Suppressor macrophage (primary cell): Measurements from ENCODE around the gene IFNL1.
"Not testable (repeated sequence)": the region's sequence is repeated elsewhere in the genome, so short reads cannot be mapped to it uniquely, and the experiment has no call there.

Experiments
- DNase-seq, 4 experiments: peaks; one replicate each; pipeline ENCODE4 v3.0.0-alpha.2; 2020 to 2022

IFNL1 gene

DNA sequence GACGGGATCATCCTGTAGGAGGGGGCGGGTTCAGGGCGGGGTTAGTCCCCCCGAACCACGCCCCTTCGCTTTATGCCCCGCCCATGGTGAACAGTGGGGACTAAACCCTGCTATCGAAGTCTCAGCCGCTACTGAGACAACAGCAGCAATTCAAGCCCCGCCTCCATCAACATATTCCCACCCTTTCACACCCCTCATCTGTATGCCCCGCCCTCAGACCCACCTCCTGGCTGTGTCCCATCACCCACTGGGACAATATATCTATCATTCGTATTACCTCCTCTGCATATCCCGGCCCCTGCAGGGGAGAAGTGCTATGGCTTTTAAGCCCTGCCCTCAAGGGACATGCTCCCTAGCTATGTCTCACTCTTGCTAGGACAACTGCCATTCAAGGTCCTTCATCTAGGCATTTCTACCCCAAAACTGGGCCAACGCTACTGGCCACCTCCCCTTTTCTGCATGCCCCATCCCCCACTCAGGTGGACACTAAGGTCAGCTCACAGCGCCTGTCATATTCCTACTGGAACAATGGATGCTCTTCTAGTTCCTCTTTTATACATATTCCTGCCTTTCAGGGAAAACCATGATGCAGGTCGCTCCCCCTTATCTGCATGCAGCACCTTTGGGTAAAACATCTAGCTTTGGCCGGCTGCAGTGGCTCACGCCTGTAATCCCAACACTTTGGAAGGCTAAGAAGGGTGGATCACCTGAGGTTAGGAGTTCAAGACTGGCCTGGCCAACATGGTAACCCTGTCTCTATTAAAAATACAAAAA is 12.5 kb downstream of the IFNL1 start:
- no peak for DNase-seq

DNA sequence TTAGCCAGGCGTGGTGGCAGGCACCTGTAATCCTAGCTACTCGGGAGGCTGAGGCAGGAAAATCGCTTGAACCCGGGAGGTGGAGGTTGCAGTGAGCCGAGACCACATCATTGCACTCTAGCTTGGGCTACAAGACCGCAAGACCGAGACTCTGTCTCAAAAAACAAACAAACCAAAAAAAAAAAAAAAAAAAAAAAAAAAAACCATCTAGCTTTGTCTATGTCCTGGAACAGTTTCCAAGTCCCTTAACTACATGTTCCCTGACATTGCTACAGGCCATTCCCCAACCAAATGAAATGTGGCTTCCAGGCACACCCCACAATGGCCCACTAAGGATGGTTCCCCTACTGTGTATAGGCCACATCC is 13.1 kb downstream of the IFNL1 start:
- DNase-seq = not testable (repeated sequence)

DNA sequence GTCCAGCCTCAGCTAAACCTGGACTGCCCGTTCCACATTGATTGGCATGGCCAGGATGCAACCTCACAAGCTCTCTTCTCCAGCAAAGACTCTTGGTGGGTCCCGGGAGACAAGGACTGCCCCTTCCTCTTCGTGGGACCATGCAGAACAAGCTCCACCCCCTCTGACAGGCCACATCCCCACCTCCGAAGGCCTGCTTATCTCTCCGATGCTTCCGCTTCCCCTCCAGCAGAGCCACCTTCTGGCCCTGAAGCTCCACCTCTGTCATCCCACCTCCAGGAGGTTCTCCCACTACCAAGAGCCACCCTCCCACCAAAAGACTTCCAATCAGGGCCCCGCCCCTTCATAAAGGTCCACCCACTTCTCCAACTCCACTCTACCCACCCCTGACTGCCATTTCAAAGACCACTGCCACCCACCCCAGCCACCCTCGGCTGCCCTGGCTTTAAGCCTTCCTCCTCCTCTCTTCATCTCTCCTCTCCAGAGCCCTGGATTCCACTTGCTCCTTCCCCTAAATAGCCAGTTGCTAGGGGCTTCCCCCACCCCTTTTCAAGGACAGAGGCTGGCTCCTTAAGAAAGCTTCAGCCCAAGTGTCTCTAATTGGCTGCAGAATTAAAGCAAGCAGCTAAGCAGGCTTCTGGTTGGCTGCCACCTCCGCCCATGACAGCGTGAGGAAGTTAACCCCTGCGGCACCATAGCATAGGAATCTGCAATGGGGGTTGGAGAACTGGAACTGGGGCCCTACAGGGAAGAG is 14.5 kb downstream of the IFNL1 start:
- peak in 3 of 4 experiments; percentile 18 to 28 (median 20) for DNase-seq

DNA sequence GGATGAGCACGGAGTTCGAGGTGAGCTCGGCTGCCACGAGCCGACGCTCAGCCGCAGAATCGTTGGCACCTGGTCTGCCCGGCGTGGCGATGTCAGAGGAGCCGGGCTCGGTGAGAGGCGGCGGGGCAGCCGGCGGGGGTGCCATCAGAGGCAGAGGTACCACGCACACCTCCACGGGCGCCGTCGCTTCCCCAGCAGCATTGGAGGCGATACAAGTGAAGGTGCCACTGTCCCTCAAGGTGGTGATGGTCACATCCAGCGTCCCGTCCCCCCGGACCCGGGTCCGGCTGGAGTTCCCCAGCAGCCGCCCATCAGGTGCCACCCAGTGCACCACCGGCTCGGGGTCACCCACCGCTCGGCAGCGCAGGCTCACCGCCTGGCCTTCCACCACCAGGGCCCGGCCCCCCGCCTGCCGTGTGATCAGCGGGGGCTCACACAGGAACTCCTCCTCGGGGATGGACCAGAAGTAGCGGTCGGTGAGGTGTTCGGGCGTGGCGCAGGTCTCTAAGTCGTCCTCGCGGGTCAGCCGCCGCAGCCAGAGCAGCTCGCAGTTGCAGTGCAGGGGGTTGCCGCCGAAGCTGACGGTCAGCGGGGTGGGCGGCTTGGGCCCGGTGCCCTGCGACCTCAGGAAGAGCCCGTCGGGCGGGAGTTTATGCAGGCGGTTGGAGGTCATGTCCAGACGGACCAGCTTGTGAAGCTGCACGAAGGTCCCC is 18.0 kb downstream of the IFNL1 start:
- no peak for DNase-seq

DNA sequence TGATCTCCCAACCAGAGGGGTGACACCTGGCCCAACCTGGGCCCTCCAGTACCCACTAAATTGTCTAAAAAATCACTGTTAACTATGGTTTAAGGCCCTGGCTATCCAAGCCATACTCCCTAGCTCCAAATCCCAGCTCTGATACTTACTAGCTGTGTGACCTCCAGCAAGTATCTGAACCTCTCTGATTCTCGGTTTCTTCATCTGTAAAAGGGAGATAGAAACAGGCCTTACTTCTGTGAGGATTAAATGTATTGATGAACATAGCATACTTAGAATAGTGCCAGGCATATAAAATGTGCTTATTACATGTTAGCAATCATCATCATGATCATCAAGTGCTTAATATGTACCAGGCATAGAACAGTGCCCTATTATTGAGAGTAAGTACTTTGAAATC is 19.7 kb downstream of the IFNL1 start:
- DNase-seq = no peak

DNA sequence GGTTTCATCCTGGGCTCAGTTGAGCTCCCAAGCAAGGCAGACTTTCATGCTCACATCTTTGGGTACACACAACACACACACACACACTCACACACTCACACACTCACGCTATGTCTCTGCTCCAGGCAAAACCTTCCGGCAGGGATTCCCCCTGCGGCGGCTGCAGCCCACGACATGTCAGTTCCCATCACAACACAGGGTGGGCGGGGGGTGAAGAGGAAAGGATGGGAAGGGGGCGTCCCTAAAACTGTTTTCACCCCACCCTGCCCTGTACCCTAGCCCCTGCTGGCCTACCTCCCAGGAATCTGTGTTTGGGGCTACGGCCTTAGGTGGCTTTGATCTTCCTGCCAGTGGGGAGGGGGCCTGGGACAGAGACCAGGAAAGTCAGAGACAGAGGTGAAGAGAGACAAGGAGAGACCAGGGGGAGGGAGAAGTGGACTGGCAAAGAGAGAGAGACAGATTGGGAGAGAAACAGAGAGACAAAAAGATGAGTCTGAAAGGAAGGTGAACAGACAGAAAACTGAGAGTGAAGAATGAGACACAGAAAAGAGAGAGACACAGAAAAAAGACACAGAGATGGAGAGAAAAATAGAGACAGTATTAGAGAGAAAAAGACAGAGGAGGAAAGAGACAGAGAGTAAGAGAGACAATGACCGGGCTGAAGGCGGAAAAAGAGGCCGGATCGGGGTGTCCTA is 20.6 kb downstream of the IFNL1 start:
- no peak for DNase-seq

DNA sequence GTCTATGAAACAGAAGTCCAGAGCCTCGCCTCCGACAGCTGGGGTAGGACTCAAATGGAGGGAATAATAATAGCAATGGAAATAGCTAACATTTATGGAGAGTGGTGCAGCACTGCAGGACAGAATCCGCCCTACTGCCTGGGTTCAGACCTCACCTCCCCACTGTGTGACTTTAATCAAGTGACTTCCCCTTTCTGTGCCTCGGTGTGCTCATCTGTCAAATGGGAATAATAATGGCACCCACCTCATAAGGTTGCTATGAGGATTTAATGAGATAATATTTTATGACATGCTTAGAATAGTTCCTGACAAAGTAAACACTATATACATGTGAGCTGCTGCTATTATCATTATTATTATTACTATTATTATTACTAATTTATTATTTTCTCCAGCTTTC is 21.3 kb downstream of the IFNL1 start:
- no peak for DNase-seq

DNA sequence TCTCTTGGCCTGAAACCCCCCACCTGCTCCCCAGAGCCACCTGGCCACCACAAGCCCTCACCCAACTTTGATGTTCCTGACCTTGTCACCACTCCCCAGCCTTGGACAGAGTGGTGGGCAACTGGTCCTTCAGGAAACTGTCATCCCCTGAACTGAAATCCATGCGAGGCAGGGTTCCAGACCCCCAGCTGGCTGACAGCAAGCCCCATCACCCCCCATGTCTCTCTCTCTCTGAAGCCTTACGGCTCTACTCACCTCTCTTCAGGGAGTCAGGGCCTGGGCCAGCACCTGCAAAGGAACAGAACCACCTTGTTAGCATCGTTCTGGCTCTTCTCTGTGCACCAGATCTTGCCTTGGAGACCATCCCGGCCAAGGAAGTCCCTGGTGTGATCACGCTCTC is 21.9 kb downstream of the IFNL1 start:
- no peak for DNase-seq

DNA sequence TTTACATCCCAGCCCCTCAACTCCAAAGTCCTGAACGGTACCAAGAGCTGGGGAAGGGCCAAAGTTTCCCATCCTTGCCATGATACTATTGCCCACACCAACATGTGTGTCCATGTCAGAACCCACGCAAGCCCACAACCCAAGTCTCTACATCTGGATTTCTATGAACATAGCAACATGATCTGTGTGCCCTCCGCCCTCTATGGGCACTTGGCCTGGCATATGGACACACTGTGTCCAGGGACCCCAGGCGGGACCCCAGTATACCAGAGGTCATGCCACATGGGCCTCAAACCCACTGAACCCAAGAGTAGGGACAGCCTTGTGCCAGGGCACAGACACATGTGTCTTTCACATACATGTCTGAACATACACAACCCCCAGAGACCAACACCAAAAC is 22.5 kb downstream of the IFNL1 start:
- DNase-seq = no peak

DNA sequence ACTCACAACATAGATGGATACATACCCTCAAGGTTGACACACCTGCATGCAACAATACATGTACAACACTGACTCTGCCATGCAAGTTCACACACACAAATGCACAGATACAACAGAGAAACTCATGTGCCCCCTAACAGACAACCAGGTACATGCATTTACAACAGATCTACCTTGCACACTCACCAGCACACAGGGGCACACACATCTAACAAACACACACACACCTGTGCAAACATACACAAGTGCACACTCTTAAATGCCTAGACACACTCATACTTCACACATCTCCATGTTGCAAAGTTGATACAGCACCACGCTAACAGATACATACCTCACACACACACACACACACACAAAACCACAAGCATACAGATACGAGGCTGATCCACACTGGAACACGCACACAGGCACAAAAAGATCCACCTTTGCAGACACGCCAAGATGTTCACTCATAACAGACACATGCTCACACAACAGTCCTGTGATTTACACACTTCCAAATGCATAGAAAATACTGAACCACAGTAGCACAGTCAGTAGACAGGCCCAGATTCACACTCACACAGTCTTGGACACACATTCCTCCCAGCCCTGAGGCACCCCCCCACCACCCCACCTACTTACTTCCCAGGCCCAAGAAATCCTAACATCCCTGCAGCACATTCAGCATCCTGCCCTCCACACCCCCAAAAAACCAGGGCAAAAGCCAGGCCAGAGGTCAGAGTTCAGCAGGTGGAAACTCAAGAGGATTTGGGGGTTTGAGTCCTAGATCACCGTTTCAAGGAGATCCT is 23.1 kb downstream of the IFNL1 start:
- no peak for DNase-seq

DNA sequence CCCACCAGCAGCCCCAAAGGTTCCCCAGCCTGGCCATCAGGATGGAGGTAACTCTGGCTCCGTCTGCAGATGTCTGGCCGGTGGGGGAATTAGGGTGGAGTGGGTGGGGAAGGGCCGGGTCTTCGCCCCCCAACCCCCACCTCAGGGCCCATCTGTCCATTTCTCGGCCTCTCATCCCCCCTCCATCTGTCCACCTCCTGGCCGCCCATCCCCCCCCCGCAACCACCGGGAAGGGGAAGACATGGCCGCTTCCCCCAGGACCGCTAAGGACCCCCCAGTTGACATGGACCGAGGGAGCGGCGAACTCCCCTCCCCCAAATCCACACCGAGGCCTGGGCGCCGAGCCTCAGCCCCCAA is 23.7 kb downstream of the IFNL1 start:
- no peak for DNase-seq

DNA sequence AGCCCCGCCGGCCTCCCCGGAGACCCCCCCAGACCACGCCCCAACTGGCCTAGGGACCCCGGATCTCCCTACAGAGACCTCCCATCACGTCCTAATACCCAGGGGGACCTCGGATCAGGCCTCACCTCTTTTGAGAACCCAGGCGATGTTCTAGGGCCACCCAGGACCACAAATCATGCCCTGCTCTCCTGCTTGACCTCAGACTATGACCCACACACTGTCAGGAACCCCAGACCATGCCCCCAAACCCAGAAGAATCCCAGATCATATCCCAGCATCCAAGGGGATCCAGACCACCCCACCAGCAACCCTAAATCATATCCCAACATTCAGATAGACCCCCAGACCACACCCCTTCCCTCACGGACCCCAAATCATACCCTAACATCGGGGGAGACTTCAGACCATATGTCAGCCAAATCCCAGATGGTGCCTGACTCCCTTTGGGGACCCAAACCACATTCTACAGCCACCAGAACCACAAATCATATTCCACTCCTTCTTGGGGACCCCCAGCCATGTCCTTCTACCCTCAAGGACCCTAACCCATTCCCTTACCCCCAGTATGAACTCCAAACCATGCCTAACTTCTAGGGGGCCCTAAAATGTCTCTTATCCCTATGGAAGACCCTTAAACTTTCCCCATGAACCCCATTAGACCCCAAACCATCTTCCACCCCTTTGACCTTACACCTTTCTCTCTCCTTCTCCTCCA is 25.1 kb downstream of the IFNL1 start:
- no peak for DNase-seq

DNA sequence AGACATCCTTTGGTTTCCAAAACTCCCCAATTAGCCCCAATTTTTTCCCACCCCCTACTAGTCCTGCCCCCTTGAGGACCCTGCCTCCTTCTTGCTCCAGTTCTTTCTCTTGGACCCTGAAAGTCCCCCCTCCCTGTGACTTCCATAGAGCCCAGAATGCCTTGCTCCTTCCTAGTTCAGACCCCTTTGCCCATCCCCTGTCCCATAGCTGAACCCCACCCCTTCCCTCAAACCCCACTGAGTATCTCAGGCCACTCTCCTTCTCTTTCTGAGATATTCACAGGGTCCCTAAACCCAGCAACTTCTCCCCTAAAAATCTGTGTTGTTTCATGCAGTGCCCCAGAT is 25.6 kb downstream of the IFNL1 start:
- DNase-seq = no peak

DNA sequence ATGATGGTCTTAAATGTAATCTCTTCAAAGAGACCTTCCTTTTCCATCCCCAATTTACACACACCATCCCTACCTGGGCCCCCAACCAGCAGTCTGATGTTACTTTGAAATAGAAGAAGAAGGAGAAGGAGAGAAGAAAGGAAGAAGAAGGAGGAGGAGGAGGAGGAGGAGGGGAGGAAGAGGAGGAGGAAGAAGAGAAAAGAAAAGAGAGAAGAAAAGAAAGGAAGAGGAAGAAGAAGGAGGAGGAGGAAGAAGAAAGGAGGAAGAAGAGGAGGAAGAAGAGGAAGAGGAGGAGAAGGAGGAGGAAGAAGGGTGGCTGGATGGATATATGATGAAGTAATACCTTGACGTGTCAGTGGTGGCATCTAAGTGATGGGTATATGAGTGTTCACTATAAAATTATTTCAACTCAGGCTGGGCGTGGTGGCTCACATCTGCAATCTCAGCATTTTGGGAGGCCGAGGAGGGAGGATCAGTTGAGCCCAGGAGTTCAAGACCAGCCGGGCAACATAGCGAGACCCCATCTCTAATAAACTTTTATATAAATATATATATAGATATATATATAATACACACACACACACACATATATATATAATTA is 28.1 kb downstream of the IFNL1 start:
- no peak for DNase-seq

DNA sequence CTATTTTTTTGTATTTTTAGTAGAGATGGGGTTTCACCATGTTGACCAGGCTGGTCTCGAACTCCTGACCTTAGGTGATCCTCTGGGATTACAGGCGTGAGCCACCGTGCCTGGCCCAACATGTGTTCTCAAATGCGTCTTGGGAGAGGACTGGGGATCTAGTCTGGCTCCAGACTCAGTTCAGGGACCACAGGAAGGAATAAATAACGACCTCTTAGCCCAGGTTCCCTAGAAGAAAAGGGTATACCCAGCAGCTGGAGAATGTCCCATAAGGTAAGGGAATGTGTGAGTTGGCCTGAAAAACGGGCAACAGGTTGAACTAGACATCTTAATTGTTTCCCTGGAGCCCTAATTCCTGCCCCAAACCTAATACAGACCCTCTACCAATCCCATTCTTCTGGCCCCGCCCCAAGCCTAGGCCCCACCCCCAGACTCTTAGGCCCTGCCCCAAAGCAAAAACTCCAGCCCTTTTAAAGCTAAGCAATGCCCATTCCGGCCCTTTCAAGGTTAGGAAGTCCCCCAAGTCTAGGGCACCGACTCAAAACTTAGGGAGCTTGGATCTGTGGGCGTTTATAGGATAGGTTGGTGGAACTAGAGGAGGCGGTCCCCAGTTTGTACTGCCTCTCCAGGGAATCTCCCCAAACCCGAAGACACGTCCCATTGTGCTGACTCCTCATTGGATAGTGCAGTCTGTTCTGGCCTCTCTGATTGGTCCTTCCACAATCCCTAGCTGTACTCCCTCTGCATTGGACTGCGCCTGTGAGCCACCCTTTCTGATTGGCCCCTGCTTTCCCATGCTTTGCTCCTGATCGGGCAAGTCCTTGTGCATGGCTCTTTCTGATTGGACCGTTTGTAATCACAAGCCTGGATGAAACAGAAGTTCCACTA is 29.8 kb downstream of the IFNL1 start:
- peak in 1 of 4 experiments; percentile 16 for DNase-seq

DNA sequence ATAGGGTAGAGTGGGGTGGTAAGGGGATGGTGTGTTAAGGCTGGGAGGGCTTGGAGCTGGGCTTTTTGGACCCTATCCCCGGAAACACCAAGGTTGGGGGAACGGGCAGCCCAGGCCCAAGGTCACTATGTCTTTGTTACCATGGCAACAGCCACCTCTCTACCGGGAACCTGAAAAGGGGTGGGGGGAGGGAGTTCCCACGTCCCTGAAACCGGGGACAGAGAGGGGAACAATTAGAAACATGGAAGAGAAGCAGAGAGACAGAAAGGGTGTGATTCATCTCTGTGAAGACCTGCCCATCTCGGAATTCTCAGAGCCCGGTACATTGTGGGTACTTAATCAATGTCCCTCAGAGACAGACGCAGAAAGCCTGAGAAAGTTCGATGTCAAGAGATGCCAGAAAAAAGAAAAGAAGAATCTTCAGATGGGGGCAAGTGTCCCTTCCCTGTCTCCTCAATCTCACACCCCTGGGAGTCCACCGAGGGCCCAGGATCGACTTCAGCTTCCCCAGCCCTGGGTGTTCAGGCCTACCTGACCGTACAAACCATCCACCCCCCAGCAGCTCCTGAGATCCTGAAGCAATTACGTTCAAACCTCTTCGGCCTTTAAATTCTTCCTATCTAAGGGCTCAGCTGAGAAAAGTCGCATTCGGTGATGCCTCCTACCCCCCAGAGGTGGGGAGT is 31.3 kb downstream of the IFNL1 start:
- no peak for DNase-seq

DNA sequence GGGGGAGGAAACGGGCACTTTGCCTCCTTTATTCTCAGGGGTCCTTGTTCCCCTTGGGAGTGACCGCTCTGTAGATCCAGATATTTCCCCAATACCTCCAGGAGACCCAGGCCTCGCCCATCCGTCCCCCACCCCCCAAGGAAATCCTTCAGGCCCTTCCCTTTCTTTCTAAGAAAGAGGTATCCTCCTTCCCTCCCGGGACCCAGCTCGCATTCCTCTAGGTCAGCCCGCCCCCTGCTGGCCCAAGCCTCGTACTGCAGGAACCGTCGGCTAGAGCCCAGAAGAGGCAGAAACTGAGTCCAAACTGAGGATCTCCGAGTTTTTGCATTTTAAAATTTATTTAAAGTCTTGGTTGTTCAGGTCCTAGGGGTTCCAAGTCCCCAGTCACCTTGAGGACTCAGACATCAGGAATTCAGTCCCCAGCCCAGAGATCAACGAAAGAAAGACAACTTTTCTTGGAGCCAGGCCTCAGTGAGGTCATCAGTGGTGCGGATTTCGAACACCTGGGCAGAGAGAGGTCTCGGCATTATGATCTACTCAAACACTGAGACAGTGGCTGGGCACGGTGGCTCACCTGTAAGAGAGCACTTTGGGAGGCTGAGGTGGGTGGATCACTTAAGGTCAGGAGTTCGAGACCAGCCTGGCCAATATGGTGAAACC is 32.0 kb downstream of the IFNL1 start:
- peak; percentile 76 to 90 (median 86) for DNase-seq

DNA sequence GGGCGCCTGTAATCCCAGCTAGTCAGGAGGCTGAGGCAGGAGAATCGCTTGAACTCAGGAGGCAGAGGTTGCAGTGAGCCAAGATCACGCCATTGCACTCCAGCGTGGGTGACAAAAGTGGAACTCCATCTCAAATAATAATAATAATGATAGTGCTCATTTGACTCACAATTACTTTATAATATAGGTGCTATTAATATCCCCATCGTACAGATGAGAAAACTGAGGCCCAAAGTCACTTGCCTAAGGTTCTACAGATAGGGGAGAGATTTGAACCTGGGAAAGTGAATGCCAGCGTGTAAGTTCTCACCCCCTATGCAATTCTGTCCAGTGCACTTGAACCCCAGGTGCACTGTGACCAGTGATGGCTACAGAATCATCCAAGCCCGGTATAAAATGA is 33.7 kb downstream of the IFNL1 start:
- no peak for DNase-seq

DNA sequence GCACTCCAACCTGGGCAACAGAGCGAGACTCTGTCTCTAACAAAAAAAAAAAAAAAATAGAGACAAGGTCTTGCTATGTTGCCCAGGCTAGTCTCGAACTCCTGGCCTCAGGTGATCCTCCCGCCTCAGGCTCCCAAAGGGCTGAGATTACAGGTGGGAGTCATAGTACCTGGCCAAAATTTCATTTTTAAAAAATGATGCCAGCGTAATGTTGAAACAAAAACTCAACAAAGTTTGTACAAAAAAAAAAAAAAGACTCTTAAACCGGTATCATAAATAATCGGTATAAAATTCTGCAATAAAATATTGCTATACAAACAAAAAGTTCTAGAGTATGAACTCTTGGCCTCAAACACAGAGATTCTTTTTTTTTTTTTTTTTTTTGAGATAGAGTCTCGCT is 36.1 kb downstream of the IFNL1 start:
- no peak for DNase-seq
